ENCODE results near the gene DDIT3.

DNA sequence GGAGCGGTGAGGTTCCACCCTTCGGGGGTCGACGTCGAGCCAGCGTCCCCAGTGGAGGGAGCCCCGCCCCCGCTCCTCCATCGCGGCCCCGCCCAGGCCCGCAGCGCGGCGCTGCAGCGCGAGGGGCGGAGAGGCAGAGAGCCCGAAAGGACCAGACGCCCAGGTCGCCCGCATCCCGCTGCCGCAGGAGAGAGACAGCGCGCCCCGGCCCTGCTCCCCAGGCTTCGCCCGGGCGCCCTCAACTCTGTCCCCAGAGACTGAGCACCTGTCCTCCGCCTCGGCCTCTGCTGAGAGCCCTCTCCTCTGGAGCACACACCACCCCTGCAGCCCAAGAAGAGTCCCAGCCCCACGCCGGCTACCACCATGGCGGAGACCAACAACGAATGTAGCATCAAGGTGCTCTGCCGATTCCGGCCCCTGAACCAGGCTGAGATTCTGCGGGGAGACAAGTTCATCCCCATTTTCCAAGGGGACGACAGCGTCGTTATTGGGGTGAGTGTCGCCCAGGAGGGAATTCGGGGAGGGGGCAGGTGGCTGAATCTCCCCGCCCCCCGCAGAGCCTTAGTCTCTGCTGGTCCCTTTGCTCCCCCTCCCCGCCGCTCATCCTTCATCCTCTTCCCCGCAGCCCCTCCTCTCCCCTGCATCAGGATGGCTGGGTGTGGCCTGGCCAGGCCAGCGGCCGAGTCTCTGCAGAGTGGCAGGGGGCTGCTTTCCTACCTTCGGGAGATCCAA is 29.8 kb upstream of the DDIT3 start, which contains the start of gene KIF5A:
- TF ChIP-seq, protein P1, sequence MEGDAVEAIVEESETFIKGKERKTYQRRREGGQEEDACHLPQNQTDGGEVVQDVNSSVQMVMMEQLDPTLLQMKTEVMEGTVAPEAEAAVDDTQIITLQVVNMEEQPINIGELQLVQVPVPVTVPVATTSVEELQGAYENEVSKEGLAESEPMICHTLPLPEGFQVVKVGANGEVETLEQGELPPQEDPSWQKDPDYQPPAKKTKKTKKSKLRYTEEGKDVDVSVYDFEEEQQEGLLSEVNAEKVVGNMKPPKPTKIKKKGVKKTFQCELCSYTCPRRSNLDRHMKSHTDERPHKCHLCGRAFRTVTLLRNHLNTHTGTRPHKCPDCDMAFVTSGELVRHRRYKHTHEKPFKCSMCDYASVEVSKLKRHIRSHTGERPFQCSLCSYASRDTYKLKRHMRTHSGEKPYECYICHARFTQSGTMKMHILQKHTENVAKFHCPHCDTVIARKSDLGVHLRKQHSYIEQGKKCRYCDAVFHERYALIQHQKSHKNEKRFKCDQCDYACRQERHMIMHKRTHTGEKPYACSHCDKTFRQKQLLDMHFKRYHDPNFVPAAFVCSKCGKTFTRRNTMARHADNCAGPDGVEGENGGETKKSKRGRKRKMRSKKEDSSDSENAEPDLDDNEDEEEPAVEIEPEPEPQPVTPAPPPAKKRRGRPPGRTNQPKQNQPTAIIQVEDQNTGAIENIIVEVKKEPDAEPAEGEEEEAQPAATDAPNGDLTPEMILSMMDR (IDR thresholded peaks at IDR 0.05) = peak; percentile 55
- no peak for TF ChIP-seq ZFX (IDR thresholded peaks at IDR 0.05; ENCODE audit: borderline replicate concordance)

Data from 22Rv1 (cell line).